Activated gamma-delta T cell treated with anti-CD3 and anti-CD28 coated beads, Interleukin-2, amount 50 U/mL, for 16 hours (primary cell): ENCODE data around the gene TASP1.

ENCODE experiments used
- DNase-seq: peaks from one replicate; pipeline ENCODE4 v3.0.0-alpha.2; 2020; ENCODE audit warnings: low read depth

Gene TASP1

GRCh38 chr20:13567663-13568062 lies 71.1 kb downstream of the TASP1 start:
- DNase-seq = no peak

- DNase-seq = no peak
Observed at GRCh38 chr20:13563854-13564253, 74.9 kb downstream of the TASP1 start.

DNA sequence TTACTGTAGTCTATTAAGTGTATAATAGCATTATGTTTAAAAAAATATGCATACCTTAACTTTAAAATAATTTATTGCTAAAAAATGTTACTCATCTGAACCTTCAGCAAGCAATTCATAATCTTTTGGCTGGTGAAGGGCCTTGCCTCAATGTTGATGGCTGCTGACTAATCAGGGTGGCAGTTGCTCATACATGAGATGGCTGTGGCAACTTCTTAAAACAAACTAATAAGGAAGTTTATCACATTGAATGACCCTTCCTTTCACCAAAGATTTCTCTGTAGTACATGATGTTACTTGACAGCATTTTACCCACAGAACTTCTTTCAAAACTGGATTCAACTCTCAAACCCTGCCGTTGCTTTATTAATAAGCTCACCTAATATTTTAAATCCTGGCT lies 84.0 kb downstream of the TASP1 start:
- no peak for DNase-seq

DNA sequence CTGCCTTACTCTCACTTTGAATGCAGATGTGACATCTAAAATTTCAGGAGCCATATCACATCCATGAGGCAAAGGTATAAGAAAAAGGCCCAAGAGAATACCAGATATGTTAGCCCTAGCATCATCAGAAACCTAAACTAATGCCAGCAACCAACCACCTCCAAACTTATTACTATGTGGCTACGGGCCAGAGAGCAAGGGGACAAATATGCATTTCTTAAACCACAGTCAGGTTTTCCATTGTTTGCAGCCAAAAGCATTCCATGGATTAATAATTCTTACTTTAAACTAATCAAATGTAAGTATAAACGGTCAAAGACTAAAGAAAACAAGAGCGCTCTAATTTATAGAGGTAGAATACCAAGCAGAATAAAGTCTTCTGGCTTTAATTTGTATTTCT lies 84.7 kb downstream of the TASP1 start:
- DNase-seq = no peak

DNA sequence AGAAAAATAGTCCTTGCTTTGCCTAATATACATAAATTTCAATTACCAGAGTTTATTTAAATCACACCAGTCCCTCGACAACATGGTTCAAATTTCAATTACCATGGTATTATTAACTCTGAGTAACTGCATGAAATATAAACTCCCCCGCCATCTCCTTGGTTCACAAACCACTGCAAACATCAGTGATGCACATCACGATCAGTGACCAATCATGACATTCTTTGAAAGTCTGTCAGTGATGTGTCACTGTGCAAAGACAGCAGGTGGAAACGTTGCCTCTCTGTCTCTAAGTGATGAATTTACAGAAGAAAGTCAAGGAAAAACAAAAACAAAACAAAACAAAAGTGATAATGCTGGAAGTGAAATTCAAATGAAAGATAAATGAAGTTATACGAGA lies 86.7 kb downstream of the TASP1 start:
- DNase-seq = no peak

GRCh38 chr20:13549451-13549850 lies 89.3 kb downstream of the TASP1 start:
- DNase-seq = no peak

DNA sequence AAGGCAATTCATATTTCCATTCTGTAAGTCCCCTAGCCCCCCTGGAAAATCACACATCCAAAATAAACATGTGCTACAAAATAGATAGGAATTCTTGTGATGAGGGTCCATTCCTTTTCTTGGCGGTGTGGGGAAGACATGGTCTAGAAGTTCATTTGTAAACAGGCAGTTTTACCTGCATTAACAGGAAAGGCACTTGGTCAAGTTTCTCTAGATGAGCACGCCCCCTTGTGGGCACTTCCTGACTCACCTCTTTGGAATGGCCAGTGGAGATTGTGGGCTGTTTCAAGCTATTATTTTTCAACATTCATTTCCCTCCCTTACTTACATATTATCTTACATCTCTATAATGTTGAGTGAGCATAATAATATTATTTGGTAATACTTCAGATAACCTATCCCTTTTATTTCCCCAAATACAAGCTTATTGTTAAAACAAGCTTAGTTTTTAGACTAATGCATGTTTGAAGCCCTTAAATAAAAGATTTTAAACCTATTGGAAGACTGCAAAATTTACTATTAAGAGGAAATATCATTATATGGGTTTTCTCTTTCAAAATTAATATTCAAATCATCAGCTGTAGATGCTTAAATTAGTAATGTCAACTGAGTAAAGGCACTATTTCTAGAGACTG lies 92.1 kb downstream of the TASP1 start:
- DNase-seq = peak; percentile 36

GRCh38 chr20:13545790-13546189 lies 92.9 kb downstream of the TASP1 start:
- DNase-seq = no peak

GRCh38 chr20:13543783-13544182 lies 94.9 kb downstream of the TASP1 start:
- no peak for DNase-seq

- no peak for DNase-seq
Observed at GRCh38 chr20:13535627-13536026, 103.1 kb downstream of the TASP1 start.

DNA sequence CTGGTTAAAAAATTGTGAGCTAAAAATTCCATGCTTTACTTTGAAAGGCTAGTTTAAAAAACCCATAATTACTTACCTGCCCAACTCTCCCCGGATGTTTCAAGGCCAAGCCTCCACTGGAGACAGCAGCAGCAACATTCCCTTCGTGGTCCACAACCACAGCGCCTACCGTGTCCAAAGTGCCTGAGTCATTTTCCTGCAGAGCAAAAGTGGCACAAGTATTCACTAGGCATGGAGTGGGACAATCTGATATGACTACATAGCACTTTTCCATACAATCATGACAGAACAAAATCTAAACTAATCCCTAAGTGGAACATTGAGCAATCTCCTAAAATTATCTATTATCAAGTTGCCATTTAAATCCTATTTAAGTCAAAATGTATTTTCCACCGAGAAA lies 104.8 kb downstream of the TASP1 start:
- no peak for DNase-seq

DNA sequence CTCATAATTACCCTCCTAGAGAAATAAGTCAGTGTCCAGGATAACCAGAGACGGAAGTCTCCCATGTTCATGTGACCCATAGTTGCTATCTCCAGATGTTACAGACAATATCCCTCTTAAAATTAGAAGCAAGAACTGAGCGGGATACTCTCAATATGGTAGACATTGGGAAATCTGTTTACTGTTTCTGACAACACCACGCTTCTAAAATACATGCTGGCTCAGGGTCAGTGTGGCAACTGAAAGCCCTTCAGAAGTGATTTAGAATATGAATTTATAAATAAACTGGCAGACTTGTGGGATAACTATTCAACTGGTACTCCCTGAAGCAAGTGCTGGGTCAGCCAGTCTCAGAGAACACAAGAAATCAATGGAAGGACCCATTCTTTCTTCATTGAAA lies 108.6 kb downstream of the TASP1 start:
- DNase-seq = no peak

DNA sequence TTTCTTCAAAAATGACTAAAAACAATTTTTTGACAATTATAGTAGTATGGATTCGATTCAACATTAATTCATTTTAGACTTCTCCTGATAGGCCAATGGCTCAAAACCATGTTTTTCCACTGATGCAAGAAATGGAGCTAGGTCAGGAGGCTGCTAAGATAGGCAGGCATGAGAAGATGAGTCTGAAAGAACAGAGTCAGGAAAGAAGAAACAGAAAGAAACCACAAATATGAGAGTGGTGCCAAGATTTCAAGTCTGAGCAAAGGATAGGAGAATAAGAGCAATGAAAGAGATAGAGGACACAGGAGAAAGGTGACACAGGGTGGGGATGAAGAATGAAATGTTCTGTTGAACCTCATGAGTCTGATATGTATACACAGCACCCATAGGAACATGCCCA lies 112.2 kb downstream of the TASP1 start:
- no peak for DNase-seq

GRCh38 chr20:13525225-13525940 lies 113.3 kb downstream of the TASP1 start:
- DNase-seq = no peak

GRCh38 chr20:13524339-13524738 lies 114.4 kb downstream of the TASP1 start:
- no peak for DNase-seq

GRCh38 chr20:13517831-13518230 lies 120.9 kb downstream of the TASP1 start:
- DNase-seq = no peak

DNA sequence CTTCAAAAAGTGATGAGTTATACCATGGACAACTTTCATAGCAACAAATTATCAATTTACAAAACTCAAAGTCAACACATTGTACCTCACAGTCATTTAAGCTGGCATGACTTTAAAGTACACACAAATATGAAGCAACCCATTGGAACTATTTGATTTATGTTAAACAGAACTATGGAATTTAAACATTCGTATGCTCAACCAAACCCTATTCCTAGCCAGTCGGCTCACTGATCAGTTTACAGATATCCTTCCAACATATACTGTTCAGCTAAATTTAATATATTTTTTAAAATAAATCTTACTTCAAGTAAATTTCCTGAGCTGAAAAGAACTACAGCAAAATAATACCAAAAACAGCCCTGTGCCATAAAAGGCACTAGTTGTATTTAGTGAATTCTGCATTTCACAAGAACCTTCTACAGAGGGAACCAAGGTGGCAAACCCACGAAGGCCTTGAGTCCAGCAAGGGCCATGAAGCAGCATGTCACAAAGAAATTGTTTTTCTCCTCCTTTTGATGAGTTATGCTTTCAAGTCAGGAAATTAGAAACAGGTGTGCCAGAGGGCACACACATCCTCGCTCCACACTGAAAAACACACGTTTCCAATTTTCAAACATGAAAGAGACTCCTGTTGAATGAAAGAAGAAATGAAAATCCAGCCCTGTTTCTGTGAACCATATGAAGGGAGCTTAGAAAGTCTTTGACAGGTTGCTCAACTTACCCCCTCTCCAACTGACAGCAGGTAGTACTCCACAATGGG lies 122.8 kb downstream of the TASP1 start:
- no peak for DNase-seq

DNA sequence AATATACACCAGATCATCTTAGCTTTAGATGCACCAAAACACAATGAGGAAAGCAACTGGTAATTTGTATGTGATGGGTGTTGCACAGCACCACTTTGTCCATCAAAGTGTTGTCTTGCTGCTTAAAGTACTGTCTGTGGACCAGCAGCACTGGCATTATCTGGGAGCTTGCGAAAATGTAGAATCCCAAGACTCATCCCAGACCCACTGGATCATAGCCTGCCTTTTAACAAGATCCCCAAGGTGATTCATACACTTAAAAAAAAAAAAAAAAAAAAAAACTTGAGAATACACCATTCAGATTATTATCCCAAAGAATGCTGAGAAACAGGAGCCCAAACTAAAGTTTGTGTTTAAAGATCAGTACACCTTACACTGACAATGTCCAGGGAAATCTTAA lies 123.4 kb downstream of the TASP1 start:
- no peak for DNase-seq

- DNase-seq = no peak
Observed at GRCh38 chr20:13510837-13511488, 127.8 kb downstream of the TASP1 start.

DNA sequence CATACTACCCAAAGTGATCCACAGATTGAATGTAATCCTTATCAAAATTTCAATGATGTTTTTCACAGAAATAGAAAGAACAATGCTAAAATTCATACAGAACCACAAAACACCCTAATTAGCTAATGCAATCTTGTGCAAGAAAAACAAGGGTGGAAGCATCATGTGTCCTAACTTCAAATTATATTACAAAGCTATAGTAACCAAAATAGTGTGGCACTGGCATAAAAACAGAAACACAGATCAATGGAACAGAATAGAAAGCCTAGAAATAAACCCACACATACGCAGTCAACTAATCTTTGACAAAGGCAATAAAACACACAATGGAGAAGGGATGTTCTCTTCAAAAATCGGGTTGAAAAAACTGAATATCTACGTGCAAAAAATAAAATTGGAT lies 131.1 kb downstream of the TASP1 start:
- no peak for DNase-seq

- DNase-seq = no peak
Observed at GRCh38 chr20:13501500-13501899, 137.2 kb downstream of the TASP1 start.

DNA sequence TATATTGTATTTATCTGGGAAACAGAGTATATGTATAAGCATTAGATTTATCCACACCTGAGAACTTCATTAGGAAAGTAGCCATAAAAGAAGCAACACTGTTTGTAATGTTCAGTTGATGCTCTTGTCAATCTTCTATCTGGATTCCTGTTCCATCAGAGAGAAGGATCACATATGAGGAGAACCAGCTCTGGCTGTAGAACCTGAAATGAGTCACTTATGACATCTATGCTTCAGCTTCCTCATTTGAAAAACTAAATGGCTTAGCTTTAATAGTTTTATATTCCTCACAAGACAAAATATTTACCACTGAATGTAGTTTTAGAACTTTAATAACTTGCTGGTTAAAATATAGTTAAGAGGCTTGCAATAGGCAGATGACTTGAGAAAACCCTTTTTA lies 144.7 kb downstream of the TASP1 start:
- DNase-seq = no peak

GRCh38 chr20:13493143-13493542 lies 145.6 kb downstream of the TASP1 start:
- DNase-seq = no peak
